IPS-20b (cell line): Measurements from ENCODE around the gene TTLL5.

Experiments
- H3K27ac ChIP-seq: one replicate; pipeline ENCODE4 v1.5.1; 2013; ENCODE audit warnings: low read length
- H3K27me3 ChIP-seq: 2 replicates; pipeline ENCODE4 v1.6.1; 2013; ENCODE audit warnings: mild to moderate bottlenecking, low read length, inconsistent platforms; ENCODE audit not compliant: insufficient read depth
- H3K36me3 ChIP-seq: 2 replicates; pipeline ENCODE4 v1.6.1; 2013; ENCODE audit warnings: low read depth, mild to moderate bottlenecking, inconsistent platforms, low read length, moderate library complexity; ENCODE audit not compliant: insufficient read depth
- H3K4me1 ChIP-seq: 2 replicates; pipeline ENCODE4 v1.6.1; 2013; ENCODE audit warnings: mild to moderate bottlenecking, control low read depth, inconsistent platforms, low read length, moderate library complexity; ENCODE audit not compliant: insufficient read depth
- H3K4me3 ChIP-seq: 2 replicates; pipeline ENCODE4 v1.5.1; 2013; ENCODE audit warnings: mild to moderate bottlenecking, low read length, inconsistent platforms
- H3K9ac ChIP-seq: 2 replicates; pipeline ENCODE4 v1.6.1; 2013; ENCODE audit warnings: low read depth, mild to moderate bottlenecking, inconsistent platforms, low read length, moderate library complexity
- H3K9me3 ChIP-seq: 2 replicates; pipeline ENCODE4 v1.6.1; 2013; ENCODE audit warnings: mild to moderate bottlenecking, low read depth, low read length, inconsistent platforms; ENCODE audit not compliant: insufficient read depth

The TTLL5 gene

GRCh38 chr14:75991753-75992152 lies 330.7 kb downstream of the TTLL5 start:
- Histone ChIP-seq H3K27ac (no peak overlapping the region), H3K36me3 (peaks cover 40% of the 10 kb centered on the region), H3K4me1 (no peaks in the 10 kb centered on the region), H3K4me3 (no peak overlapping the region), H3K9ac (no peak overlapping the region), H3K9me3 (no peaks in the 10 kb centered on the region), H3K27me3 (no peaks in the 10 kb centered on the region)

- no peak overlapping the region for H3K9ac ChIP-seq
- no peaks in the 10 kb centered on the region for H3K4me1 ChIP-seq
- no peaks in the 10 kb centered on the region for H3K27me3 ChIP-seq
- peaks cover 47% of the 10 kb centered on the region for H3K36me3 ChIP-seq
- H3K27ac ChIP-seq = no peak overlapping the region
- H3K9me3 ChIP-seq = no peaks in the 10 kb centered on the region
- H3K4me3 ChIP-seq = no peak overlapping the region
These were observed 332.6 kb downstream of the TTLL5 start for GRCh38 chr14:75993567-75994041.

DNA sequence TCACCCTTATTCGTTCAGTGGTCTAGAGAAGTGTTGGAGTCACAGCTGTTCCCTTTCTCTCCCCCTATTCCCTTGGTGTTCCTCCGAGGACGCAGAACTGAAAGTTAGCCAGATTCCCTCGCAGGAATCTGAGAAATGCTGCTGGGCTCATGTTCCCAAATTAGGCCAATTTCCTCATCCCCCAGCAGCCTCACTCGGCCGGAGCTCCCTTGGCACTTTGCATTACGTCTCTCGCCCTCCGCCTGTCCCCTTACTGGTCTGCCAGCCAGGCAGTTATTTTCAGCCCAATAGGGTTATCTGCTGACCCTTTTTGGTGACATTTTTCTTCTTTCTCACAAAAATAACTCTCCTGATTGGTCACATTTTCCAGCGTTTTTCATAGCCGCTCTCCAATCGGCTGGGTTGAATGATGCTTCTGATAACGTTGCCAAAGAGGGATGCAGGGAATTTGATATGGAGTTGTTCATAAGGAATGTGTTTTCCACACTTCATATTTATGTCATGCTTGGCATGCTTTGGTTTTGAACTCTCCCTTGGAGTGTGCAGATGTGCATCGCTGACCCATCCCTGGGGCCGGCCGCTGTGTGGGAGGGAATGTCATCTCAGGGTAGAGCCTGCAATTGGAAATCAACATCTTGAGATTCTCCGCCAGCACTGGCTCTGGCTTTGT lies 334.5 kb downstream of the TTLL5 start:
- no peak overlapping the region for H3K27ac ChIP-seq
- peaks cover 40% of the 10 kb centered on the region for H3K36me3 ChIP-seq
- no peaks in the 10 kb centered on the region for H3K9me3 ChIP-seq
- H3K9ac ChIP-seq = no peak overlapping the region
- H3K4me3 ChIP-seq = no peak overlapping the region
- no peaks in the 10 kb centered on the region for H3K4me1 ChIP-seq
- no peaks in the 10 kb centered on the region for H3K27me3 ChIP-seq

DNA sequence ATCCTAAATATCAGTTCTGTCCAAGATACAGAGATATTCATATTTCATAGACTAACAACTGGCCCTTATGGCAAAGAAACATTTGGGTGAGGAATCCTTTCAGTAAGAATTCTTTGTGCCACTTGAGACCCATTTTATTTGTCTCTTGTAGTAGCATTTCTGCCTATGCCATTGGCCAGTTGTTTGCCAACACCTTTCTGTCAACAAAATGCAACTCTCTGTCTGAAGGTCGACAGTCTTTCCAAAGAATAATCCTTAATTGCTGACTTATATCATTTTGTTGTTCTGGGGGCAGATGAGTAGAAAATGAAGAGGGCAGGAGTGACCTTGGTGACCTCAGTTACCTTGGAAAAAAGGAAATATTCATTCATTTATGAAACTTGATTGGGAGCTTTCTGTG lies 335.4 kb downstream of the TTLL5 start:
- Histone ChIP-seq H3K4me3 (no peak overlapping the region), H3K36me3 (peaks cover 48% of the 10 kb centered on the region), H3K27me3 (no peaks in the 10 kb centered on the region), H3K4me1 (no peaks in the 10 kb centered on the region), H3K9ac (no peak overlapping the region), H3K27ac (no peak overlapping the region), H3K9me3 (no peaks in the 10 kb centered on the region)

- no peaks in the 10 kb centered on the region for H3K27me3 ChIP-seq
- no peak overlapping the region for H3K27ac ChIP-seq
- H3K9ac ChIP-seq = no peak overlapping the region
- H3K4me1 ChIP-seq = no peaks in the 10 kb centered on the region
- H3K36me3 ChIP-seq = peaks cover 42% of the 10 kb centered on the region
- no peak overlapping the region for H3K4me3 ChIP-seq
- H3K9me3 ChIP-seq = peaks cover 4% of the 10 kb centered on the region; the same call in 1 of the 2 replicates
These were observed 338.6 kb downstream of the TTLL5 start for GRCh38 chr14:75999511-76000190.

DNA sequence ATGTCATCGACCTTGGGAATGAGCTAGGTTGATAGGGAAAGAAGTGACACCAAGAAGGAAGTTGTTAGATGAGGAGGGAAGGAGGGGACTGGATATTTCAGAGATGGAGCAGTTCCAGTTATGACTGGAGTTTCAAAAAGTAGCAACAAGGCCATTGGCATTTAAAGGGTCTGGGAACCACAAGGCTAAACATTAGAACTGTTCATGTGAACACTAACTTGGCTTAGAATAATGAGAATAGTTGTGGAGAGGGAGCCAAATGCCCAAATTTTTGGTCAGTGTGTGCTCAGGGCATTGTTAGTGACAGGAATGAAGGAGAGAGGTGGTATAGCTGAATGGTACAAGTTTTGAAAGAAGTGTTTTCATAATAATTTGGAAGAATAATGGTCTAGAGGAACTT lies 341.3 kb downstream of the TTLL5 start:
- H3K9ac ChIP-seq = no peak overlapping the region
- H3K4me1 ChIP-seq = no peaks in the 10 kb centered on the region
- H3K36me3 ChIP-seq = peaks cover 40% of the 10 kb centered on the region
- H3K4me3 ChIP-seq = no peak overlapping the region
- peaks cover 10% of the 10 kb centered on the region; the same call in 1 of the 2 replicates for H3K9me3 ChIP-seq
- no peak overlapping the region for H3K27ac ChIP-seq
- no peaks in the 10 kb centered on the region for H3K27me3 ChIP-seq
